ENCODE results near the gene YDJC.

DNA sequence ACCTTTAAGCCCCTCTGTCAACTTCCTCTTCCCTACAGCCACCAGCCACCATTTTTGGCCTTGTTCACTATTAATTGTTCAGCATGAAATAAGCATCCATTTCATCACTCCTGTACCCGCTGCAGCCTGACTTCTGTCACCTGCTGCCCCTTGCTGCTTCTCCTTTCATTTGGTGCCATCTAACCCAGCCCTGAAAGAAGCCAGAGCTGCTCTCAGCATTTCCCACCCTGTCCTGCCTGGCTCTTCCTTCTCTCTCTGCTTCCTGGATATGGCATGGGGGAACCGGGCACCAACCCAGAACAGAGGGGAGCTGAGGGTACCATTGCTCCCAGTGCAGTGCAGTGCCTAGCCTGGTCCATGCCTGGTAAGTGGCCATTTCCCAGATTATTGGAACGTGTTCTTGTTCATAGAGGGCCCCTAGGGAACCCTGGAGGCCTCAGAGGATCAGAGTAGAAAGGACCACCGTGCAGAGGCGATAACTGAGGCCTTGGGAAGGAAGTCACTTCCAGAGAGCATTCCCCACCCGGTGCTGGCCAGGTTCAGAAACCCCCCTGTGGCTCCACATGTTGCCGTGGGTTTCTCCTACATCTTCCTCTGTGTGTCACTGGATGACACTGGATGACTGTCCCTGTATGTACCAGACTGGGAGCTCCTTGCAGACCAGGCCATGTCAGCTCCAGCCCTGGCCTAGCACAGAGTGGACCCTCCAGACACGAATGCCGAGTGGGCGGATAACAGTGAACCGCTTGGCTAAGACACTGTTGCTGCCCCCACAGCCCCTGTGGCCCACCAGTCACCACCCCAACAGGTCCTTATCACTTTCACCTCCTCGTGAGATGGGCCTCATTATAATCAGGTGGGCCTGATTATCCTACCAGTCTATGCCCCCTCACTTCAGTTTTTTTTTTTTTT is 4.7 kb downstream of the YDJC start:
- TF ChIP-seq, protein P1, sequence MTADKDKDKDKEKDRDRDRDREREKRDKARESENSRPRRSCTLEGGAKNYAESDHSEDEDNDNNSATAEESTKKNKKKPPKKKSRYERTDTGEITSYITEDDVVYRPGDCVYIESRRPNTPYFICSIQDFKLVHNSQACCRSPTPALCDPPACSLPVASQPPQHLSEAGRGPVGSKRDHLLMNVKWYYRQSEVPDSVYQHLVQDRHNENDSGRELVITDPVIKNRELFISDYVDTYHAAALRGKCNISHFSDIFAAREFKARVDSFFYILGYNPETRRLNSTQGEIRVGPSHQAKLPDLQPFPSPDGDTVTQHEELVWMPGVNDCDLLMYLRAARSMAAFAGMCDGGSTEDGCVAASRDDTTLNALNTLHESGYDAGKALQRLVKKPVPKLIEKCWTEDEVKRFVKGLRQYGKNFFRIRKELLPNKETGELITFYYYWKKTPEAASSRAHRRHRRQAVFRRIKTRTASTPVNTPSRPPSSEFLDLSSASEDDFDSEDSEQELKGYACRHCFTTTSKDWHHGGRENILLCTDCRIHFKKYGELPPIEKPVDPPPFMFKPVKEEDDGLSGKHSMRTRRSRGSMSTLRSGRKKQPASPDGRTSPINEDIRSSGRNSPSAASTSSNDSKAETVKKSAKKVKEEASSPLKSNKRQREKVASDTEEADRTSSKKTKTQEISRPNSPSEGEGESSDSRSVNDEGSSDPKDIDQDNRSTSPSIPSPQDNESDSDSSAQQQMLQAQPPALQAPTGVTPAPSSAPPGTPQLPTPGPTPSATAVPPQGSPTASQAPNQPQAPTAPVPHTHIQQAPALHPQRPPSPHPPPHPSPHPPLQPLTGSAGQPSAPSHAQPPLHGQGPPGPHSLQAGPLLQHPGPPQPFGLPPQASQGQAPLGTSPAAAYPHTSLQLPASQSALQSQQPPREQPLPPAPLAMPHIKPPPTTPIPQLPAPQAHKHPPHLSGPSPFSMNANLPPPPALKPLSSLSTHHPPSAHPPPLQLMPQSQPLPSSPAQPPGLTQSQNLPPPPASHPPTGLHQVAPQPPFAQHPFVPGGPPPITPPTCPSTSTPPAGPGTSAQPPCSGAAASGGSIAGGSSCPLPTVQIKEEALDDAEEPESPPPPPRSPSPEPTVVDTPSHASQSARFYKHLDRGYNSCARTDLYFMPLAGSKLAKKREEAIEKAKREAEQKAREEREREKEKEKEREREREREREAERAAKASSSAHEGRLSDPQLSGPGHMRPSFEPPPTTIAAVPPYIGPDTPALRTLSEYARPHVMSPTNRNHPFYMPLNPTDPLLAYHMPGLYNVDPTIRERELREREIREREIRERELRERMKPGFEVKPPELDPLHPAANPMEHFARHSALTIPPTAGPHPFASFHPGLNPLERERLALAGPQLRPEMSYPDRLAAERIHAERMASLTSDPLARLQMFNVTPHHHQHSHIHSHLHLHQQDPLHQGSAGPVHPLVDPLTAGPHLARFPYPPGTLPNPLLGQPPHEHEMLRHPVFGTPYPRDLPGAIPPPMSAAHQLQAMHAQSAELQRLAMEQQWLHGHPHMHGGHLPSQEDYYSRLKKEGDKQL (CRISPR knock-in tag; IDR thresholded peaks at IDR 0.05; ENCODE audit: borderline replicate concordance): no peak
- TF ChIP-seq POLR2A (conservative IDR thresholded peaks at IDR 0.05) (no peak), L3MBTL2 (IDR thresholded peaks at IDR 0.05) (no peak)
- TF ChIP-seq, protein P2, sequence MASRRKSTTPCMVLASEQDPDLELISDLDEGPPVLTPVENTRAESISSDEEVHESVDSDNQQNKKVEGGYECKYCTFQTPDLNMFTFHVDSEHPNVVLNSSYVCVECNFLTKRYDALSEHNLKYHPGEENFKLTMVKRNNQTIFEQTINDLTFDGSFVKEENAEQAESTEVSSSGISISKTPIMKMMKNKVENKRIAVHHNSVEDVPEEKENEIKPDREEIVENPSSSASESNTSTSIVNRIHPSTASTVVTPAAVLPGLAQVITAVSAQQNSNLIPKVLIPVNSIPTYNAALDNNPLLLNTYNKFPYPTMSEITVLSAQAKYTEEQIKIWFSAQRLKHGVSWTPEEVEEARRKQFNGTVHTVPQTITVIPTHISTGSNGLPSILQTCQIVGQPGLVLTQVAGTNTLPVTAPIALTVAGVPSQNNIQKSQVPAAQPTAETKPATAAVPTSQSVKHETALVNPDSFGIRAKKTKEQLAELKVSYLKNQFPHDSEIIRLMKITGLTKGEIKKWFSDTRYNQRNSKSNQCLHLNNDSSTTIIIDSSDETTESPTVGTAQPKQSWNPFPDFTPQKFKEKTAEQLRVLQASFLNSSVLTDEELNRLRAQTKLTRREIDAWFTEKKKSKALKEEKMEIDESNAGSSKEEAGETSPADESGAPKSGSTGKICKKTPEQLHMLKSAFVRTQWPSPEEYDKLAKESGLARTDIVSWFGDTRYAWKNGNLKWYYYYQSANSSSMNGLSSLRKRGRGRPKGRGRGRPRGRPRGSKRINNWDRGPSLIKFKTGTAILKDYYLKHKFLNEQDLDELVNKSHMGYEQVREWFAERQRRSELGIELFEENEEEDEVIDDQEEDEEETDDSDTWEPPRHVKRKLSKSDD (conservative IDR thresholded peaks at IDR 0.05; ENCODE audit: low read length): no peak

Data from K562 (cell line).